Natural killer cell (primary cell): ENCODE results near the gene ACAD8. TPM values are rescaled to one million over a fixed set of nuclear protein-coding genes. Genes with fewer than 3 reads are reported as not detected.

Source experiments
- ATAC-seq, 3 donors: fragments of 150-1000 bp in 2 of 3; fragments of 200-7000 bp in 1 of 3; cut with Tn5 transposase; 1 replicate in 1 of 3; 2 replicates in 2 of 3; pipeline ENCODE4 v1.10.0; 2021; ENCODE audit warnings: mild to moderate bottlenecking in 2 of 3, moderate library complexity in 2 of 3
- DNase-seq, 2 donors: peaks; one replicate each; pipeline versions ENCODE4 v3.0.0 to v3.0.0-alpha.2; 2013 to 2021; ENCODE audit warnings: mixed read lengths in 1 of 2
- H3K27ac ChIP-seq: one replicate; pipeline ENCODE4 v1.5.1; 2013; ENCODE audit warnings: mild to moderate bottlenecking, low read length
- H3K27me3 ChIP-seq: one replicate; pipeline ENCODE4 v1.6.1; 2013; ENCODE audit warnings: low read length; ENCODE audit not compliant: control insufficient read depth, insufficient read depth
- H3K36me3 ChIP-seq: one replicate; pipeline ENCODE4 v1.6.1; 2013; ENCODE audit warnings: low read length; ENCODE audit not compliant: control insufficient read depth, insufficient read depth
- H3K4me1 ChIP-seq: one replicate; pipeline ENCODE4 v1.6.1; 2013; ENCODE audit warnings: low read length; ENCODE audit not compliant: control insufficient read depth, insufficient read depth
- H3K4me3 ChIP-seq: one replicate; pipeline ENCODE4 v1.5.1; 2013; ENCODE audit warnings: low read length
- H3K9me3 ChIP-seq: one replicate; pipeline ENCODE4 v1.6.1; 2013; ENCODE audit warnings: low read length; ENCODE audit not compliant: control insufficient read depth, insufficient read depth
- H3K27ac Mint-ChIP-seq, 2 donors: one replicate each; pipeline ENCODE4 v1.8.0; 2022; ENCODE audit warnings: mild to moderate bottlenecking in 2 of 2, mixed read lengths in 2 of 2, moderate library complexity in 1 of 2
- H3K27me3 Mint-ChIP-seq, 2 donors: one replicate each; pipeline ENCODE4 v1.8.0; 2022; ENCODE audit warnings: low read depth in 2 of 2, mixed read lengths in 2 of 2
- H3K36me3 Mint-ChIP-seq: one replicate; pipeline ENCODE4 v1.8.0; 2022; ENCODE audit warnings: mixed read lengths
- H3K4me1 Mint-ChIP-seq, 2 donors: one replicate each; pipeline ENCODE4 v1.8.0; 2022; ENCODE audit warnings: mixed read lengths in 2 of 2
- H3K4me3 Mint-ChIP-seq: one replicate; pipeline ENCODE4 v1.8.0; 2022; ENCODE audit warnings: mild to moderate bottlenecking, moderate library complexity, mixed read lengths
- H3K9me3 Mint-ChIP-seq, 2 donors: one replicate each; pipeline ENCODE4 v1.8.0; 2022; ENCODE audit warnings: mixed read lengths in 2 of 2
- CTCF ChIP-seq: fragments of 200-600 bp; IDR thresholded peaks from one replicate; pipeline ENCODE4 v1.8.0; 2022; ENCODE audit warnings: antibody characterized with exemption
- WGBS: methylation state at CpG from one replicate; pipeline ENCODE4 v1.1.7; 2013; ENCODE audit warnings: missing lambda C conversion rate; ENCODE audit not compliant: insufficient coverage; 5-methylcytosine and 5-hydroxymethylcytosine counted together
- intact Hi-C: fragments of 100-400 bp; cut with micrococcal nuclease; formaldehyde crosslinking; loops from one replicate; pipeline ENCODE4 v1.14.2; 2022
- total RNA-seq, 4 donors: library from RNA; stranded (reverse); fragments of 120-200 nt in 1 of 4; gene quantifications; one replicate each; pipeline versions ENCODE4 v1.2.3 to v1.2.4, GENCODE V29; 2013 to 2022

The ACAD8 gene
- total RNA-seq, 3 donors from 2014 or later (not counting 1 experiment from before 2014, with no cell fraction given) = 24.3 to 42.5 (median 39.3) TPM

- H3K4me3 Mint-ChIP-seq = no peak overlapping the region
- intact Hi-C loops = no loop called here
These were observed 58.9 kb downstream of the ACAD8 start for GRCh38 chr11:134312223-134312622.

DNA sequence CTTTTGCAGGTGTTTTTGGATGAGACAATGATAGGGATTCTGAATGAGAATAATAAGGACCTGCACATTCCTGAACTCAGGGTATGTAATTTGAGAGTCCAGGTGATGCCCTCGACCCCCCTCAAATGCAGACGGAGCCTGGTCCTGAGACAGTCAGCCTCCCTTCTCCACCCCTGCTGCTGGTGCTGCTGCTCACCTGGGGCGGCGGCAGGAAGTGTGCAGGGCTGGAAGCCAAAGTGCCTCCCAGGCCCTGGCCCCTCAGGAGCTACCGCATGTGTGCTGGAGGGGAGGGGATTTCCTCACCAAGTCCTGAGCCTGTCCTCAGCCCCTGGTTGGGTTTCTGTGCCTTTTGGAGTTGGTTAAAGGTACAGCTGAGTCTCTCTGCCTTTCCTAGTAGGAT, 59.4 kb downstream of the ACAD8 start:
- H3K9me3 ChIP-seq = peaks cover 6% of the 10 kb centered on the region
- Mint-ChIP-seq H3K9me3 (peaks cover 3 to 5% of the 10 kb centered on the region in 2 donors), H3K4me3 (no peak overlapping the region), H3K27ac (no peak overlapping the region), H3K27me3 (peaks cover 19 to 37% of the 10 kb centered on the region in 2 donors), H3K4me1 (no peaks in the 10 kb centered on the region), H3K36me3 (peaks cover 12% of the 10 kb centered on the region)
- intact Hi-C loops = no loop called here
- H3K27ac ChIP-seq = no peak overlapping the region
- 86% methylated on average over 5 of the region's 5 CpGs for WGBS
- no peak overlapping the region for H3K4me3 ChIP-seq
- H3K36me3 ChIP-seq = no peaks in the 10 kb centered on the region
- no peak for TF ChIP-seq CTCF
- H3K4me1 ChIP-seq = no peaks in the 10 kb centered on the region
- H3K27me3 ChIP-seq = peaks cover 4% of the 10 kb centered on the region
- DNase-seq (no peak), ATAC-seq (no peak)

More at GRCh38 chr11:134312223-134312622, 58.9 kb downstream of the ACAD8 start:
- TF ChIP-seq CTCF = no peak
- ATAC-seq = no peak
- H3K9me3 ChIP-seq = peaks cover 6% of the 10 kb centered on the region
- no peaks in the 10 kb centered on the region for H3K36me3 ChIP-seq
- Mint-ChIP-seq H3K9me3 (peaks cover 0 to 3% of the 10 kb centered on the region in 2 donors), H3K4me1 (no peaks in the 10 kb centered on the region), H3K27ac (no peak overlapping the region), H3K36me3 (peaks cover 6% of the 10 kb centered on the region), H3K27me3 (peaks cover 14 to 31% of the 10 kb centered on the region in 2 donors)
- H3K4me1 ChIP-seq = no peaks in the 10 kb centered on the region
- no peak for DNase-seq
- no peak overlapping the region for H3K27ac ChIP-seq
- 87% methylated on average over 12 of the region's 12 CpGs for WGBS
- H3K27me3 ChIP-seq = peaks cover 4% of the 10 kb centered on the region
- H3K4me3 ChIP-seq = no peak overlapping the region

DNA sequence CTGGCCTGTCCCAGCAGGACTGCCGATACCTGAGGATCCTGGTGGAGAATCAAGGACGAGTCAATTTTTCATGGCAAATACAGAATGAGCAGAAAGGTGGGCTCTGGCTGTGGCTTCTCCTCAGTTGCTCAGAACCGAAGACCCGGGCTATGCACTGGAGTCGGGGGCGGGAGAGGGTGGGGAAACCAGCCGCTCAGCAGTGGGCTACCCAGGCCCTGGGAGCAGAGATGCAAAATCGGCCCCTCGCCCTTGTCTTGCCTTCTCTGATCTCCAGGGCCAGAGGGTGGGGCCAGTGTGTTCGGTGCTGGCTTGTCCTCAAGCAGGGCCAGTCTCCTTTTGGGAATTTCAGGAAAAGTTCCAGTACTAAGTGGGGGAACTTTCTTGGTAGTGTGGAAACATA, 60.0 kb downstream of the ACAD8 start:
- Mint-ChIP-seq H3K9me3 (peaks cover 5 to 7% of the 10 kb centered on the region in 2 donors), H3K27me3 (peaks cover 23 to 42% of the 10 kb centered on the region in 2 donors), H3K27ac (no peak overlapping the region), H3K36me3 (peaks cover 18% of the 10 kb centered on the region), H3K4me1 (no peaks in the 10 kb centered on the region), H3K4me3 (no peak overlapping the region)
- H3K27ac ChIP-seq = no peak overlapping the region
- H3K4me1 ChIP-seq = no peaks in the 10 kb centered on the region
- H3K36me3 ChIP-seq = no peaks in the 10 kb centered on the region
- ATAC-seq = no peak
- H3K27me3 ChIP-seq = peaks cover 8% of the 10 kb centered on the region
- no peak for DNase-seq
- H3K9me3 ChIP-seq = peaks cover 6% of the 10 kb centered on the region
- no peak overlapping the region for H3K4me3 ChIP-seq
- intact Hi-C loops = no loop called here
- TF ChIP-seq CTCF = no peak
- WGBS = 88% methylated on average over 10 of the region's 10 CpGs
